GM18867 (cell line): ENCODE results near the gene MAML1.

Source experiments
- ATAC-seq: cut with Tn5 transposase; IDR thresholded peaks from one replicate; pipeline ENCODE4 v1.9.1; 2021; ENCODE audit warnings: mild to moderate bottlenecking, moderate library complexity; ENCODE audit not compliant: unreplicated experiment

Gene MAML1

DNA sequence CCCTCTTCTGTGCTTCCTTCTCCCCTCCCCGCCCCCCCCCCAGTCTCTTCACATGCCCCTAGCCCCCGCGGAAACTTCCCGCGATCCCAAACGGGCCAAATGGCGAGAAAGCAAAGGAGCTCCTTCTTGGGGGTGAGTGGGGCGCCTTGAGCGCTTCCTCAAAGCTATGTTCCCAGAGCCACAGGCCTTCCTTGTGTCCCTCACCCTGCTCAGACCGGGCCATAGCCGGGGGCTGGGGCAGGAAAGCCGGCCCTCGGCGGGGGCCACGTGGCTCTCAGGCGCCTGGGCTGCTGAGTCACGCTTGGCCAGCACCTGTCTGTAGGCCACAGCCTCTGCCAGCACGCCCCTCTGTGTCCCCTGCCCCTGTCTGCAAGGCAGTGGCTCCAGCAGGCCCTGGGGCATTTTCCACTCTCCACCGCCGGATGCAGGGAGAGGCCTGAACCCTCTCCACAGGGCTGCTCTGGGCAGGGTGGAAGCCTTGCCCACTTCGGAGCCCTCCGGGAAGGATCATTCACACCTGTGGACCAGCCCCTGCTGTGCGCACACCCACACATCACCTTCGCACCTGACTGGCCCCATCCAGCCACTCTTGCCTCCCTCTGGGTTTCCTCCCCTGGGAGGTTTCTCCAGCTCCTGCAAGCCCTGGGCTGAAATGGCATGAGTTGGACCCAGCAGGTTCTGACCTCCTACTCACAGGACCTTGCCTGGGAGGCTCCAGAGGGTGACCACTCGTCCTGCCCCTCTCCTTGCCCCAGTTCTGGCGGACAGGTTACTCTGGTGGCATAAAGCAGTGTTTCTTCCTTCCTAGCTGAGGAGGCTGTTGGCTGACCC lies 86.9 kb downstream of the MAML1 start:
- ATAC-seq = no peak

- ATAC-seq = no peak
Measured at GRCh38 chr5:179820127-179820482, 87.5 kb downstream of the MAML1 start.

DNA sequence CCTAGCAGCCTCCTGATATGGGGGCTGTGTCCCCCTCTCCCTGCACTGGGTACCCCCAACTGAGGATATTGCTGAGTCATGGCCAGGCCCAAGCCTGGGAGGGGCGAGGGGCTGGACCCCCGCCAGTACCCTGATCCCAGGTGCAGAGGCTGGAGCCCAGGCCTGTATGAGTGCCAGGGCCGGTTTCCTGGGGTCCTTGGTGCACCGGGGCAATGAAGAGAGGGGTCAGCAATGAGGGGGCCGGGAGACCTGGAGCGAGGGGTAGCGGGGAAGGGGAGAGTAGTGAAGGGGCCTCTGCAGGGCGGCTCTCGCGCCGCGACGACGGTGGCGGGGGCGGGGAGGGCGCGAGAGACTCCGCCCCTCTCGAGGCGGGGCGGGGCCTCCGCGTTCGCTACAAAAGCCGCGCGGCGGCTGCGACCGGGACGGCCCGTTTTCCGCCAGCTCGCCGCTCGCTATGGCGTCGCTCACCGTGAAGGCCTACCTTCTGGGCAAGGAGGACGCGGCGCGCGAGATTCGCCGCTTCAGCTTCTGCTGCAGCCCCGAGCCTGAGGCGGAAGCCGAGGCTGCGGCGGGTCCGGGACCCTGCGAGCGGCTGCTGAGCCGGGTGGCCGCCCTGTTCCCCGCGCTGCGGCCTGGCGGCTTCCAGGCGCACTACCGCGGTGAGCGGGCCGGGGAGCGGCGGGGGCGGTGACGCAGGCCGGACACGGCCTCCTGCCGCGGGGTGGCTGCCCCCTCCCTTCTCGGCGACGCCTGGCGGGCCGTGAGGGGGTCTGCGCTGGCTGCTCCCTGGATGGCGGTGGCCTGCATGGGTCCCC lies 88.1 kb downstream of the MAML1 start, which contains the start of gene SQSTM1:
Gene SQSTM1 (plus strand): TSS at position 423 of the 815 bp plus-strand sequence. CDS start 32 bp downstream, at position 455.
- peak; percentile 40 for ATAC-seq

DNA sequence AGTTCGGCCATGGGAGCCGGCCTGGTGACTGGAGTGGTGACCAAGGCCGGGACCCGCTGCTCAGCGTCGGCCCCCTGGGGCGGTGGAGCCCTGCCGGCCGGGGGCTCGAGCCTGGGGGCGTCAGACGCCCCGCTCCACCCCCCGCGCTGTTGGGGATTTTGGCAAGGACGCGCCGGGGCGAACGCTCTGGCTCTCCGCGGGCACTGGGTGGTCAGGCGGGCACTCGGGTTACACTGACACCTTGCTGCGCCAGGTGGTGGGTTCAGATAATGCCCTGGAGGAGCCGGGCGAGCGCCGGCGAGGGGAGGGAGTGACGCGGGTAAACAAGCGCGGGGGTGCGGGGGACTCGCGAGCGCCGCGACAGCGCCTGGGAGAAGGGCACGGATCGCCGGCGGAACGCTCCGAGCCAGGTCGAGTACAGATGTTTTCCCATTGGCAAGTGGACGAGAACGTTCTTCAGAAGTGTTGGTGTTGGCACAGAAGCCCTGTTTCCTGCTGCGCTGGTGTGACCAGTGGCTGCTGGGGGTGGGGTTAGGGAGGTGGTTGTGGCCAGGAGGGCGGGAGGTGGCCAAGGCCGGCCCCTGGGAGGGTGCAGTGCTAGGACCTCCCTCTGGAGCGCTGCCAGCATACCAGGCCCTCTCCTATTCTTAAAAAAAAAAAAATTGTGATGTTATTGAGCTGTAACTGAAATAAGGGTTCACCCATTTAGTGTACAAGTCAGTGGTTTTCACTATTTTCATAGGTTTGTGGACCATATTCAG lies 88.9 kb downstream of the MAML1 start:
- peak; percentile 56 for ATAC-seq

GRCh38 chr5:179822059-179822432 lies 89.4 kb downstream of the MAML1 start:
- no peak for ATAC-seq

DNA sequence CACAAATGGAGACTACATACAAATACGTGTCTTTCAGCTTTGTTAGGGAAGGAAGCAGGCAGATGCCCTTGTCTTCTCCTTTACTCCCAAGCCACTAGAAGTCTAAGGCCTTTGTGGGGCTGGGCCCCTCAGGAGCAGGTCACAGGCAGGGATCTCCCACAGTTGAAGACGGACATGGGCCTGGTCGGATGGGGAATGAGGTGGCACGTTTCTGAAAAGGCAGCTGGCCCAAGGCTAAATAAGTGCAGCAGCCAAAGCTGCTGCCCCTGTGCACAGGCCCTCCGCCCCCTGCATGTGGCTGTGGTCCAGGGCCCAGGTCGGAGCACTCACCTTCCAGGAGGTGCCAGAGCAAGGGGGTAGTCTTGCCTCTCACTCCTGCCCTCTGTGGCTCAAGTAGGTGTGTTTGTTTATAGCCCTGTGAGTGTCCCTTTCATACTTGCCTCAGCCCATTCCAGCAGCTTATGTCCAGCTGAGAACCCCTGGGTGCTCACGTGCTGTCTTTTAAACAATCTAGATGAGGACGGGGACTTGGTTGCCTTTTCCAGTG lies 89.9 kb downstream of the MAML1 start:
- no peak for ATAC-seq

- ATAC-seq = no peak
Measured at GRCh38 chr5:179823937-179824744, 91.5 kb downstream of the MAML1 start.

DNA sequence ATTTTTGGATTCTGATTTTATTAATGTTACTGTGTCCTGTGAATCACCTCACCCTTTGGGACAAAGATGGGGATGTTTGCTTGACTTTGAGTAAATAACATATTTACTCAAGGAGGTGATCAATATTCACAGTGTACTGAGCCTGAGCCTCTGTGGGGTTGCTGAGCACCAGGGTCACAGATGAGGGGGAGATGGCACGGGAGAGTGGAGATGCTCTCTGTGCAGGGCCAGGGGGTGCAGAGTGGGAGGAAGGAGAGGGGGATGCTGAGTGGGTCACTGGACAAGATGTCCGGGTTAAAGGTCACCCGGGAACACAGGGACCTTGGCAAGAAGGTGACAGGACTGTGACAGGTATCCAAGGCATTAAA lies 92.1 kb downstream of the MAML1 start:
- ATAC-seq = no peak

DNA sequence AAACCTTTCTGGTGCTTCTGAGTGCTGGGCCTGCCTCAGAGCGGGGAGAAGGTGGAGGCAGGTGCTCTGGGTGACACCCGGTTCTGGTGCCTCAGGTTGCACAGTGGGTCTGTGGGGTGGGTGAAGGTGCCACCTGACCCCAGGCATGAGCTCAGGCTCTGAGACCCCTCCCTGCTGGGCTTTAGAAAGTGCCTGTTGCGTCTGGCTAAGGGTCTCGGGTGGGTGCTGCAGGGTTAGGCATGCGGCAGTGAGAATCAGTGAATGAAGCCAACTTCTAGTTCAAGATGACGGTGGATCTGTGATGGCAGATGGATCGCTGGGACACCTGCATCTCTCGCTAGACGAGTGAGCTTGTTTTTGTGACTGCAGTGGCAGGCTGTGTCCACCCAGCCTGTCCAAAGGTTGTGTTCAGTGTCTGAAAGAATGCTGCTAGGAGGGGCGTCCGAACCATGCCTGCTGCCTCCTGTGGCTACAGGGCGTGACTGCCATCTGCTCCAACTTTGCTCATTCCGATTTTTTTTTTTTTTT lies 93.1 kb downstream of the MAML1 start:
- ATAC-seq = no peak
